ENCODE measurements around the gene CDC34. TPM values are rescaled to one million over a fixed set of nuclear protein-coding genes. Genes with fewer than 3 reads are reported as not detected.

The CDC34 gene
- total and polyA plus RNA-seq, 9 of the 15 experiments (the other 6 are each of a cell fraction or from before 2014, with no cell fraction given), result 0.80 to 203 (median 65.5) TPM

GRCh38 chr19:495402-496111 is 36.0 kb upstream of the CDC34 start (continued):
- TF ChIP-seq BMI1 (IDR thresholded peaks at IDR 0.05; ENCODE audit: low read length), result no peak
- TF ChIP-seq CAMTA2 (CRISPR knock-in tag; conservative IDR thresholded peaks at IDR 0.05), result no peak
- no peak for TF ChIP-seq ZNF121 (CRISPR knock-in tag; conservative IDR thresholded peaks at IDR 0.05)
- no peak for TF ChIP-seq ZNF780A (CRISPR knock-in tag; IDR thresholded peaks at IDR 0.05)
- TF ChIP-seq ID3 (CRISPR knock-in tag; IDR thresholded peaks at IDR 0.05), result no peak
- TF ChIP-seq ID3 (tag; IDR thresholded peaks at IDR 0.05), result no peak
- TF ChIP-seq HDAC2 (IDR thresholded peaks at IDR 0.05), result peak; percentile 77; the same call in 1 of the 2 replicates
- TF ChIP-seq ESRRA (IDR thresholded peaks at IDR 0.05; ENCODE audit: borderline replicate concordance, low read depth), result peak; percentile 85
- no peak for TF ChIP-seq E2F5 (CRISPR knock-in tag; IDR thresholded peaks at IDR 0.05)
- 0 out of 2 replicates have a peak, but pooled peaks have one; percentile 24 for TF ChIP-seq SMC3 (conservative IDR thresholded peaks at IDR 0.05; ENCODE audit: insufficient read depth, low read depth, low read length)
- TF ChIP-seq NFIX (CRISPR knock-in tag; IDR thresholded peaks at IDR 0.05; ENCODE audit: low read depth), result no peak
- TF ChIP-seq, protein P1, sequence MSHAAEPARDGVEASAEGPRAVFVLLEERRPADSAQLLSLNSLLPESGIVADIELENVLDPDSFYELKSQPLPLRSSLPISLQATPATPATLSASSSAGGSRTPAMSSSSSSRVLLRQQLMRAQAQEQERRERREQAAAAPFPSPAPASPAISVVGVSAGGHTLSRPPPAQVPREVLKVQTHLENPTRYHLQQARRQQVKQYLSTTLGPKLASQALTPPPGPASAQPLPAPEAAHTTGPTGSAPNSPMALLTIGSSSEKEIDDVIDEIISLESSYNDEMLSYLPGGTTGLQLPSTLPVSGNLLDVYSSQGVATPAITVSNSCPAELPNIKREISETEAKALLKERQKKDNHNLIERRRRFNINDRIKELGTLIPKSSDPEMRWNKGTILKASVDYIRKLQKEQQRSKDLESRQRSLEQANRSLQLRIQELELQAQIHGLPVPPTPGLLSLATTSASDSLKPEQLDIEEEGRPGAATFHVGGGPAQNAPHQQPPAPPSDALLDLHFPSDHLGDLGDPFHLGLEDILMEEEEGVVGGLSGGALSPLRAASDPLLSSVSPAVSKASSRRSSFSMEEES (CRISPR knock-in tag; IDR thresholded peaks at IDR 0.05), result no peak
- TF ChIP-seq CBX2 (IDR thresholded peaks at IDR 0.05; ENCODE audit: insufficient read depth, low read length, poor library complexity, severe bottlenecking), result no peak
- TF ChIP-seq, protein P2, sequence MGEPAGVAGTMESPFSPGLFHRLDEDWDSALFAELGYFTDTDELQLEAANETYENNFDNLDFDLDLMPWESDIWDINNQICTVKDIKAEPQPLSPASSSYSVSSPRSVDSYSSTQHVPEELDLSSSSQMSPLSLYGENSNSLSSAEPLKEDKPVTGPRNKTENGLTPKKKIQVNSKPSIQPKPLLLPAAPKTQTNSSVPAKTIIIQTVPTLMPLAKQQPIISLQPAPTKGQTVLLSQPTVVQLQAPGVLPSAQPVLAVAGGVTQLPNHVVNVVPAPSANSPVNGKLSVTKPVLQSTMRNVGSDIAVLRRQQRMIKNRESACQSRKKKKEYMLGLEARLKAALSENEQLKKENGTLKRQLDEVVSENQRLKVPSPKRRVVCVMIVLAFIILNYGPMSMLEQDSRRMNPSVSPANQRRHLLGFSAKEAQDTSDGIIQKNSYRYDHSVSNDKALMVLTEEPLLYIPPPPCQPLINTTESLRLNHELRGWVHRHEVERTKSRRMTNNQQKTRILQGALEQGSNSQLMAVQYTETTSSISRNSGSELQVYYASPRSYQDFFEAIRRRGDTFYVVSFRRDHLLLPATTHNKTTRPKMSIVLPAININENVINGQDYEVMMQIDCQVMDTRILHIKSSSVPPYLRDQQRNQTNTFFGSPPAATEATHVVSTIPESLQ (CRISPR knock-in tag; IDR thresholded peaks at IDR 0.05), result no peak
- TF ChIP-seq RAD21 (CRISPR knock-in tag; conservative IDR thresholded peaks at IDR 0.05 in 1 of 2, IDR thresholded peaks at IDR 0.05 in 1 of 2), result peak; percentile 26 to 58; a peak in 3 of 4 replicates
- no peak for TF ChIP-seq RBM22 (IDR thresholded peaks at IDR 0.05; ENCODE audit: low read depth, low read length, poor library complexity, severe bottlenecking)
- no peak for TF ChIP-seq ZNF699 (CRISPR knock-in tag; IDR thresholded peaks at IDR 0.05; ENCODE audit: insufficient replicate concordance)
- TF ChIP-seq KDM5B (IDR thresholded peaks at IDR 0.05; ENCODE audit: insufficient replicate concordance, low read depth, low read length), result no peak

Measured in K562 (cell line).